ENCODE results near the gene ARL3.

DNA sequence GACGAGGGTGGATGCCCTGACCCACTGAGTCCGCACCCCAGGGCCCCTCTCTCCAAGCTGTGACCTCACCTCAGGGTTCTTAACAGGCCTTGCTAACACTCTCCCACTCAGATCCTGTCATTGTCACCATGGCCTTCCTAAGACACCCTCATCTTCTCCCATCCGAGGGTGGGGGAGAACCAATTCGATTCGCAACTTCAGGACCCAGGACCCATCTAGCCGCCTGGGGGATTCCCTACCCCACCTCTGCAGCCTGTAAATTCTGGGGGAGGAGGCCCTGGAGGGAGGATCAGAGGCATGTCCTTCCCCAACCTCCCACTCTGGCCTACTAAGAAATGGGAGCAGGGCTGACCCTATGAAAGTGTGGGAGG is 52.6 kb downstream of the ARL3 start:
- TF ChIP-seq, protein P1, sequence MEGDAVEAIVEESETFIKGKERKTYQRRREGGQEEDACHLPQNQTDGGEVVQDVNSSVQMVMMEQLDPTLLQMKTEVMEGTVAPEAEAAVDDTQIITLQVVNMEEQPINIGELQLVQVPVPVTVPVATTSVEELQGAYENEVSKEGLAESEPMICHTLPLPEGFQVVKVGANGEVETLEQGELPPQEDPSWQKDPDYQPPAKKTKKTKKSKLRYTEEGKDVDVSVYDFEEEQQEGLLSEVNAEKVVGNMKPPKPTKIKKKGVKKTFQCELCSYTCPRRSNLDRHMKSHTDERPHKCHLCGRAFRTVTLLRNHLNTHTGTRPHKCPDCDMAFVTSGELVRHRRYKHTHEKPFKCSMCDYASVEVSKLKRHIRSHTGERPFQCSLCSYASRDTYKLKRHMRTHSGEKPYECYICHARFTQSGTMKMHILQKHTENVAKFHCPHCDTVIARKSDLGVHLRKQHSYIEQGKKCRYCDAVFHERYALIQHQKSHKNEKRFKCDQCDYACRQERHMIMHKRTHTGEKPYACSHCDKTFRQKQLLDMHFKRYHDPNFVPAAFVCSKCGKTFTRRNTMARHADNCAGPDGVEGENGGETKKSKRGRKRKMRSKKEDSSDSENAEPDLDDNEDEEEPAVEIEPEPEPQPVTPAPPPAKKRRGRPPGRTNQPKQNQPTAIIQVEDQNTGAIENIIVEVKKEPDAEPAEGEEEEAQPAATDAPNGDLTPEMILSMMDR (IDR thresholded peaks at IDR 0.05) = no peak
- no peak for TF ChIP-seq POLR2A (IDR thresholded peaks at IDR 0.05)

Data from esophagus squamous epithelium (tissue), 4 donors.